Activated naive CD4-positive, alpha-beta T cell treated with anti-CD3 and anti-CD28 coated beads, Interleukin-2, amount 50 U/mL, for 72 hours (primary cell): Measurements from ENCODE around the gene TESK2. TPM values are rescaled to one million over a fixed set of nuclear protein-coding genes. Genes with fewer than 3 reads are reported as not detected.
"Not testable (repeated sequence)": the region's sequence is repeated elsewhere in the genome, so short reads cannot be mapped to it uniquely, and the experiment has no call there.

Experiments
- ATAC-seq, 2 donors: fragments of 150-1000 bp; cut with Tn5 transposase; 2 replicates each; pipeline ENCODE4 v1.10.0; 2021; ENCODE audit warnings: mild to moderate bottlenecking in 2 of 2, moderate library complexity in 2 of 2
- DNase-seq, 2 donors: peaks; one replicate each; pipeline ENCODE4 v3.0.0; 2021 to 2022; ENCODE audit warnings: low spot score in 2 of 2
- H3K27ac Mint-ChIP-seq, 2 donors: one replicate each; pipeline ENCODE4 v1.8.0; 2022; ENCODE audit warnings: mild to moderate bottlenecking in 2 of 2, mixed read lengths in 2 of 2
- H3K36me3 Mint-ChIP-seq, 2 donors: one replicate each; pipeline ENCODE4 v1.8.0; 2022; ENCODE audit warnings: mixed read lengths in 2 of 2
- H3K9me3 Mint-ChIP-seq, 2 donors: one replicate each; pipeline ENCODE4 v1.8.0; 2022; ENCODE audit warnings: mixed read lengths in 2 of 2
- total RNA-seq, 2 donors: library from RNA; stranded (reverse); gene quantifications; one replicate each; pipeline ENCODE4 v1.2.3, GENCODE V29; 2022

TESK2 gene
- total RNA-seq, 2 donors from 2014 or later, result 4.5 to 12.9 TPM

DNA sequence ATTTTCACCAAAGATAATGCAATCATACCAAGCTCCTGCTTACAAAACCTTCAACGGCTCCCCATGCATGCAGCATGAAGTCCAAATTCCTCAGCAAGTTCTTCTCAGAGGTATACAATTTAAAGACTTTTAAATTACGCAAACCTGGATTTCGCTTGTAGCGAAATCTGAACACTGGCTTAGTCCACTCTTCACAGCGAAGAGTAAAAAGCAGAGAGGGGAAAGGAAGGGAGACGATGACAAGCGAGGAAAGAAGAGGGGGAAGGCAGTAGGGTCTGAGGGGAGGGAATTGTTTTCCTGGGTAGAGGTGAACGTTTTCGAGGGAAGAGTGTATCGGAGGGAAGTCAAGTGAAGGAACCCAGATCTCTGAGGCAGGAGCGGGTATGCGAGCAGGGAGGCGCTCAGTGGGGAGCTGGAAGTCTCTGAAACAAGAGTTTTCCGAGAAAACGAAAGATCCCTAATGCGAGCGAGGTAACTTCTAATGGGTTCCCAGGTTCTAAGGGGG, 790 bp downstream of the TESK2 start:
- H3K9me3 Mint-ChIP-seq, result no peaks in the 10 kb centered on the region
- no peak for ATAC-seq
- no peaks in the 10 kb centered on the region for H3K36me3 Mint-ChIP-seq
- no peak overlapping the region for H3K27ac Mint-ChIP-seq
- no peak for DNase-seq

GRCh38 chr1:45489379-45489778, 1.6 kb downstream of the TESK2 start:
- DNase-seq, result peak in 1 of 2 donors; percentile 64
- not testable (repeated sequence) for H3K36me3 Mint-ChIP-seq, H3K27ac Mint-ChIP-seq, H3K9me3 Mint-ChIP-seq, ATAC-seq

DNA sequence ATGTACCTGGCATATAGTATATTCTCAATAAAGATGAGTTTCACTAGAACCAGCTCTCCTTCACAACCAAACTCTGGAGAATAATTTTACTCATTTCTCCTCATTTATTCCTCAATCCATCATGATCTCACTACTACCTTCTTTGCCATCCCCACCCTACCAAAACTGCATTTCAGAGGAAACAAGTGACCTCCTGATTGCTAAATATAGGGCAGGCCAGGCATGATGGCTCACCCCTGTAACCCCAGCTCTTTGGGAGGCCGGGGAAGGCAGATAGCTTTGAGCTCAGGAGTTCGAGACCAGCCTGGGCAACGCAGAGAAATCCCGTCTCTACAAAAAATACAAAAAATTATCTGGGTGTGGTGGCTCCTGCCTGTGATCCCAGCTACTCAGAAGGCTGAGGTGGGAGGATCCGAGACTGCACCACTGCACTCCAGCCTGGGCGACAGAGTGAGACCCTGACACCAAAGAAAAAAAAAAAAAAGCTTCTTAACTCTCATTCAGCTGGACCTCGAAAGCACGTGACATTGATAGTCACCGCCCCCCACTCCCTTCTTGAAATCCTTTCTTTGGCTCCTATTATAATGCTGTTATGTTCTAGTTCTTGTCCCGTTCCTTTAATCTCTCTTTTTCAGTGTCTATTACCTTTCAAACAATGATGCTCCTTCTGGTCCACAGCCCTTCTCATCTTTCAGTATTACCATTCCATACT, 2.1 kb downstream of the TESK2 start:
- H3K9me3 Mint-ChIP-seq, result no peaks in the 10 kb centered on the region
- ATAC-seq (no peak), DNase-seq (no peak)
- no peak overlapping the region for H3K27ac Mint-ChIP-seq
- no peaks in the 10 kb centered on the region for H3K36me3 Mint-ChIP-seq

GRCh38 chr1:45485949-45486348, 5.0 kb downstream of the TESK2 start:
- DNase-seq (no peak), ATAC-seq (no peak)
- Mint-ChIP-seq H3K27ac (no peak overlapping the region), H3K9me3 (no peaks in the 10 kb centered on the region), H3K36me3 (no peaks in the 10 kb centered on the region)

DNA sequence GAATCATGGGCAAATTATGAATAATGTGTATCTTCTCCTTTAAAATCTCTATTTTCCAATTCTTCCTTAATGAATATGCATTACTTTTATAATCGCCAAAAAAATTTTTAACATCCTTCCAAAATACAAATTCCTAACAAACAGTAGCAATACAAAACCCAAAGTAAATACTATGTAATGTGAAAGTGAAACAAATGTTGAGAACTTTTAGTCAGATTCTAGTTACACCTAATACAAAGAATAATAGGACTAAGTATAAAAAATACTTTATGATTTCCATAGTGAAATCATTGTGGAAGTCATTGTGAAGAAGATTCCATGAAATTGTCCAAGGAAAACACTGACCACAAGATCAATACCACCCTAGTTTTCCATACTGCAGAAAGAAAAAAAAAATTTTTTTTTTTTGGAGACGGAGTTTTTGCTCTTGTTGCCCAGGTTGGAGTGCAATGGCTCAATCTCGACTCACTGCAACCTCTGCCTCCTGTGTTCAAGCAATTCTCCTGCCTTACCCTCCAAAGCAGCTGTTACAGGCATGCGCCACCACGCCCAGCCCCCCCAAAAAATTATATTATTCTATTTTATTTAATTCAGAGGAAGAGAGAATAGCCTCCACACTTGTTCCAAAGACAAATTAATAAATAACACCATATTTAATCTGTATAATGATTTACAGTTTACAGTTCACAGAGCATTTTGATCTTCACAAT, 11.8 kb downstream of the TESK2 start:
- Mint-ChIP-seq H3K36me3 (no peaks in the 10 kb centered on the region), H3K27ac (no peak overlapping the region), H3K9me3 (no peaks in the 10 kb centered on the region)
- DNase-seq (no peak), ATAC-seq (no peak)

DNA sequence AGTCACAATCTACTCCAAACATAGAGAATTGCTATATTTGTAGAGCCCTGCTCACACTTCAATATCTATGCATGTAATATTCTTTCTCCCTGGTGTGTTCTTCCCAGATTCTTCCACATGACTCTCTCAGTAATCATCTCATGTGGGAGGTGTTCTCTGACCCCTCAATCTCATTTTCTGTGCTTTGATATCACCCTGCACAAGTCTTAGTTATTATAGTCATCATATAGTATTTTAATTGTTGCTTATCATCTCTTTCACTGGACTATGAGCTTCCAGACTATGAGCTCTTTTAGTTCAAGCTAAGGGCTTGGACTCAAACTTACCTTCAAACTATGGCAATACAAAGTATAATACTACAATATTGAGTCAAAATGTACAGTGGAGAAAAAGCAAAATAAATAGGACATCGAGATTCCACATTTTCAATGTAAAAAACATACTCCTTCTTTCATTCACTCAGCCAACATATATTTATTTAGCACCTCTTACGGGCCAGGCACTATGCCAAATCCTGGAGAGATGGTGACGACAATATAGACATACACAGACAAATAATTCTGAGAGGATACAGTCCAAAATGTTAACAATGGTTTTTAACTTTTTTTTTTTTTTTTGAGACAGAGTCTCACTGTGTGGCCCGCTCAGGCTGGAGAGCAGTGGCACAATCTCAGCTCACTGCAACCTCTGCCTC, 12.7 kb downstream of the TESK2 start:
- H3K27ac Mint-ChIP-seq, result no peak overlapping the region

DNA sequence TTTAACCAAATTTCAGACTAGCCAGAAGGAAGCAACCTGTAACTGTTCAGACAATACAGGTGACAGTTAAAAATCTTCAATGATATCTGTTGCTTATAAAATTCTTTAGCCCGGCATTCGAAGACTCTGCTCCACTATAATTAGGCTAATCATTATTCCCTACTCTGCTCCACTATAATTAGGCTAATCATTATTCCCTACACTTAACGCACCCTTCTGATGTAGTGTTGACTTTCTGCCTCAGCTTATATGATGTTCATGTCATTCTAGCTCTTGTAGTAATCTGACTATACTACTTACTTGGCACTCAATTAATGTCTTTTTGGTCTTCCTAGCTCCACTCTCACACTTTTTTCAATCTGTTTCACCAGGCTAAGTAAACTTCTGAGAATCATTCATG, 13.3 kb downstream of the TESK2 start:
- Mint-ChIP-seq H3K27ac (no peak overlapping the region), H3K36me3 (no peaks in the 10 kb centered on the region)

More for the DNA sequence above, 12.7 kb downstream of the TESK2 start:
- Mint-ChIP-seq H3K36me3 (no peaks in the 10 kb centered on the region), H3K9me3 (no peaks in the 10 kb centered on the region)
- ATAC-seq (no peak), DNase-seq (no peak)

GRCh38 chr1:45474194-45474593, 16.8 kb downstream of the TESK2 start:
- H3K27ac Mint-ChIP-seq, H3K36me3 Mint-ChIP-seq, ATAC-seq, DNase-seq, H3K9me3 Mint-ChIP-seq: not testable (repeated sequence)

More for the DNA sequence above, 13.3 kb downstream of the TESK2 start:
- no peaks in the 10 kb centered on the region for H3K9me3 Mint-ChIP-seq
- no peak for ATAC-seq
- DNase-seq, result no peak

DNA sequence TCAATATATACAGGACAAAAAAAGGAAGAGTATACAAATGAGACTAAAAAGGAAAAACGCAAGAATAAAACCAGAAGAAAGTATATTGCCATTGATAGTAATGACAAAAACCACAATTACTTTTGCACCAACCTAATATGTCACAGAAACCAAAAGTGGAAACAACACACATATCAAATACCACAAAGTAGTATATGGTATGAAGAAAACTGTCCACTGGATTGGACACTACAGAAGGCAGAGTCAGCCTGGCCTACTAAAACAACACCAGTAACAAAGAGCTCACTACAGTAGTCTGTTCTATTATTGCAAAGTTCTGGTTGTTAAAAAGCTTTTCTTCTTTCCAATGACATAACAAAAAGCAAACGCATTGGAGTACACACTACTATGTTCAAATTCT, 17.7 kb downstream of the TESK2 start:
- ATAC-seq (no peak), DNase-seq (no peak)
- H3K36me3 Mint-ChIP-seq, result no peaks in the 10 kb centered on the region
- no peak overlapping the region for H3K27ac Mint-ChIP-seq
- no peaks in the 10 kb centered on the region for H3K9me3 Mint-ChIP-seq

DNA sequence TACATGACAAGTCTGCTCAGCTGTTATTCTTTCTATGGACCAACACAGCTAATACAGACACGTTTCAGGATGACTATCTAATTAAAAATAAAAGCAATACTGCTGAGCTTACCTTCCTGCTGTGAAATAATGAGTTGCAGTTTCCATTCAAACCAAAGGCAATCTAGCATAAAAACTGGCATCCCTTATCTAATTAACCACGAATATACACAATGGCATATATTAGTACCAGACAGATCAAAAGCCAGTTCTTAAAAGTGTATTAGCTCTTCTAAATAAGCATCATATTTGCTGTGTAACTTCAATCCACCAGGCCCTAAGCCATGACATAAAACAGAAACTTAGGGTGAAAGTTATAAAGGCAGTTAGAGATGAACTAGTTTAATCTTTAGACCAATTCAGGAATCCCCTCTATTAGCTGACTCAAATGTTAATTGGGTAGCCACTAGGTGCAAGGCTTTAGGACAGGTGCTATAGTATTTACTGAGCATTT, 20.6 kb downstream of the TESK2 start:
- no peak overlapping the region for H3K27ac Mint-ChIP-seq
- no peaks in the 10 kb centered on the region for H3K9me3 Mint-ChIP-seq
- H3K36me3 Mint-ChIP-seq, result no peaks in the 10 kb centered on the region
- ATAC-seq (no peak), DNase-seq (no peak)

DNA sequence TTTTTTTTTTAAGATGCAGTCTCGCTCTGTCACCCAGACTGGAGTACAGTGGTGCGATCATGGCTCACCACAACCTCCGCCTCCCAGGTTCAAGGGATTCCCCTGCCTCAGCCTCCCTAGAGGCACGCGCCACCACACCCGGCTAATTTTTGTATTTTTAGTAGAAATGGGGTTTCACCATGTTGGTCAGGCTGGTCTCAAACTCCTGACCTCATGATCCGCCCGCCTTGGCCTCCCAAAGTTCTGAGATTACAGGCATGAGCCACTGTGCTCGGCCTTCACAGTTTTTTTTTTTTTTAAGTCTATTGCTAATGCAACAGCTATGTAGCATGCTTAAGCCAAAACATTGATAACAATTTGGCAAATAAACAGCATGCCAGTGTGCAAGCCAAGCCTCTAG, 23.6 kb downstream of the TESK2 start:
- H3K36me3 Mint-ChIP-seq, H3K27ac Mint-ChIP-seq, ATAC-seq, H3K9me3 Mint-ChIP-seq, DNase-seq: not testable (repeated sequence)

GRCh38 chr1:45465277-45465676, 25.7 kb downstream of the TESK2 start:
- Mint-ChIP-seq H3K27ac (no peak overlapping the region), H3K36me3 (no peaks in the 10 kb centered on the region), H3K9me3 (no peaks in the 10 kb centered on the region)
- ATAC-seq, result no peak
- no peak for DNase-seq

- H3K27ac Mint-ChIP-seq, result no peak overlapping the region
- no peak for ATAC-seq
- H3K36me3 Mint-ChIP-seq, result no peaks in the 10 kb centered on the region
Measured at GRCh38 chr1:45458894-45459293, 32.1 kb downstream of the TESK2 start.

DNA sequence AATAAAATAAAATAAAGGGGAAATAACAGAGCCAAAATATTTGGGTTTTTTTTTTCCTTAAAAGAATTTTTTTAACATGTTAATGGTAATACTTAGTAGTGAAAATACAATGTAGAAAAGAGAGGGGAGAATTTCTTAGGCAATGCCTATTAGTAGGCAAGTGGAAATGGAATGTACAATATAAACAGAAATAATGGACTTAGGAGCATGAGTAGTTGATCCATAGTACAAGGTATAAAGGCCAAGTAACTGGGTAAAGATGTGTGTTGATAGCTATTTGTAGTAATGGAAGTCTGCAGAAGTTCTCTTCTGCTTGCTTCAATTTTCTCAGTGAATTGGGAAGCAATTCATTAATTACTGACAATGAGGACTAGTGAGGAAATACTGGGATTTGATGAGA, 34.4 kb downstream of the TESK2 start:
- Mint-ChIP-seq H3K36me3 (no peaks in the 10 kb centered on the region), H3K9me3 (no peaks in the 10 kb centered on the region), H3K27ac (no peak overlapping the region)
- ATAC-seq (no peak), DNase-seq (no peak)

More at GRCh38 chr1:45458894-45459293, 32.1 kb downstream of the TESK2 start:
- no peaks in the 10 kb centered on the region for H3K9me3 Mint-ChIP-seq
- no peak for DNase-seq

DNA sequence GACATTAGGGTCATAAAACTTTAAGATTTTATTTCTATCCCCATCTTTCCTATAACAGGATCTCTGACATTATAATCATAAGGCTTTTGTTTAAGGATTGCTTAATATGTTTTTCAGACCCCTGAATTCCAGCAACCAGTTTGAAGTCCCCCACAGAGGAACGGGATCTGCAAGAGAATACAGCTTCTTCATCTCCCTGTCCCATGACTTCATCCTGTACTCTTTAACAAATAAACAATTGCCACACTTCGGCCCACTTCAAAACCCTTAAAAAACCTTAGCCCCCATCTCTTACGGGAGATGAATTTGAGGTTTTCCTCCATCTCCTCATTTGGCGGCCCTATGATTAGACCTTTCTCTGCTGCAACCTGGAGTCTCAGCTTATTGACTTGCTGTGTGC, 35.8 kb downstream of the TESK2 start:
- ATAC-seq (no peak), DNase-seq (no peak)
- Mint-ChIP-seq H3K27ac (no peak overlapping the region), H3K36me3 (no peaks in the 10 kb centered on the region), H3K9me3 (no peaks in the 10 kb centered on the region)

- no peak overlapping the region for H3K27ac Mint-ChIP-seq
- H3K36me3 Mint-ChIP-seq, result no peaks in the 10 kb centered on the region
- DNase-seq (no peak), ATAC-seq (no peak)
- no peaks in the 10 kb centered on the region for H3K9me3 Mint-ChIP-seq
Measured at GRCh38 chr1:45454464-45454863, 36.5 kb downstream of the TESK2 start.

- no peak for DNase-seq
- Mint-ChIP-seq H3K27ac (no peak overlapping the region), H3K36me3 (no peaks in the 10 kb centered on the region), H3K9me3 (no peaks in the 10 kb centered on the region)
- ATAC-seq, result no peak
Measured at GRCh38 chr1:45452503-45452902, 38.5 kb downstream of the TESK2 start.
